GM19193 (cell line): Measurements from ENCODE around the gene BBS12.

Source experiments
- POLR2A ChIP-seq: IDR thresholded peaks from 4 replicates; pipeline ENCODE4 v1.6.1; 2011; ENCODE audit not compliant: insufficient read depth, insufficient read length; ENCODE audit errors: extremely low read depth

Gene BBS12

DNA sequence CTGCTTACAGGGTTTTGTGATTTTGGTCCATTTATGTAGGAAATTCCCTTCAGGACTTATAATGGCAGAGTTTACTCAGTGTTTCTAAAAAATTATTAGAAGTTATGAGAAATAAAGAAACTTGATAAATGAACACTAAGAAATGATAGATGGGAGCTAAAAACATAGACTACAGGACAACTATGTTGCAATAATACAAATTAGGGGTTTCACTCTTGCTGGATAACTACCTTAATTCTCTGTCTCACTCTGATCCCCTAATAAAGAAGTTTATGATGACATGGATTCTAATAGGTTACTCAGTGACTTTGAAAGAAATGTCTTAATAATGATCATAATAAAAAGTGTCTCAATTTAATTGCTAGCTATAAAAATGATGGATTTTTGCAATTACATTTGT, 23.3 kb upstream of the BBS12 start:
- no peak for TF ChIP-seq POLR2A

- TF ChIP-seq POLR2A, result no peak
Measured at GRCh38 chr4:122710434-122711308, 21.8 kb upstream of the BBS12 start.

- TF ChIP-seq POLR2A, result no peak
Measured at GRCh38 chr4:122711919-122712318, 20.6 kb upstream of the BBS12 start.

- TF ChIP-seq POLR2A, result no peak
Measured at GRCh38 chr4:122712782-122713181, 19.7 kb upstream of the BBS12 start.

GRCh38 chr4:122715221-122715620, 17.3 kb upstream of the BBS12 start:
- no peak for TF ChIP-seq POLR2A

- no peak for TF ChIP-seq POLR2A
Measured at GRCh38 chr4:122716825-122717448, 15.6 kb upstream of the BBS12 start.

- TF ChIP-seq POLR2A, result no peak
Measured at GRCh38 chr4:122718281-122718680, 14.2 kb upstream of the BBS12 start.

- no peak for TF ChIP-seq POLR2A
Measured at GRCh38 chr4:122722256-122722655, 10.2 kb upstream of the BBS12 start.

- no peak for TF ChIP-seq POLR2A
Measured at GRCh38 chr4:122728856-122729255, 3.6 kb upstream of the BBS12 start.

DNA sequence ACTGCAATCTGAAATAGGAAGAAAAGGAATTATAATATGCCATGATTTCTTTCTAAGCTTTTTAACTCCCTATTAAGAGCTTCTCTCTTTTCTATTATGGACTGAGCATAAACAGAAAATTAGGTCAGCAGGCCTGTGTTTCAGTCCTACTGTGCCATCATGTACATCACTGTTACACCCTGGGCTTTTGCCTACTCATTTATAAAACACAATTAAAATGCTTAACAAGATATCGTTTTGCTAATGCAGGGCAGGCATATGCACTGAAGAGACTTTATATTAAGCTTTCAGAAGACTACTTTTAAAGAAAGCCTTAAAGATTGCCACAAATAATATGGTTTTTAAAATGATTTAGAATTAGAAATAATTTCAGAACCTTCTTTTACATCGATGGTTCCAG, 828 bp upstream of the BBS12 start:
- TF ChIP-seq POLR2A, result no peak

DNA sequence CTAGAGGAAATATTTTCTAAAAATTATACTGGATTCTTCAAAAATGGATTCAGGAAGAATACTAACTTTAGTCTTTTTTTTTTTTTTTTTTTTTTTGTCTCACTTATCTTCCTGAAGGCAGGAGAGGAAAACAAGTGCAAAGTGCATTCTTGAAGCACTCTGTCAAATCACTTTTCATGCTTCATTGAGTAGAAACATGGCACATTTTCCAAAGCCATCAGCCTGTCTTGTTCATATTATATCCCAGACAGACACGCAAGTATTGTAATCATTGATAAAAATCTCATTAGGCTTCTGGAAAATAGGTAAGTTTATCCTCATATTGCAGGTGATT, 1.2 kb downstream of the BBS12 start:
- TF ChIP-seq POLR2A, result no peak

DNA sequence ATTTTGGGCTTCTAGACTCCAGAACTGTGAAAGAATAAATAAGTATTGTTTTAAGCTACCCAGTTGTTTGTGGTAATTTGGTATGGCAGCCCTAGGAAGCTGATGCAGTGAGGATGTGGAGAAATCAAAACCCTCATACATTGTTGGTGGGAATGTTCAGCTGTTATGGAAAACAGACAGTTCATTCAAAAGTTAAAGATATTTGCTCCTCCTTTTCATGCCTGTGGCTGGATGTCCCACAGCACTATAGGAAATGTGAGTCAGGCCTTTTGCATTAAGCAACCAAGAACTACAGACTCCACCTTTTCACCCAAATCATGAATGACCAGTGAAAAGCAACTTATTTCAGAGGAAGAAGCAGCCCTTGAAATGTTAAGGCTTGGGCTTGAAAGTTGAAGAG, 6.7 kb downstream of the BBS12 start:
- TF ChIP-seq POLR2A, result no peak

DNA sequence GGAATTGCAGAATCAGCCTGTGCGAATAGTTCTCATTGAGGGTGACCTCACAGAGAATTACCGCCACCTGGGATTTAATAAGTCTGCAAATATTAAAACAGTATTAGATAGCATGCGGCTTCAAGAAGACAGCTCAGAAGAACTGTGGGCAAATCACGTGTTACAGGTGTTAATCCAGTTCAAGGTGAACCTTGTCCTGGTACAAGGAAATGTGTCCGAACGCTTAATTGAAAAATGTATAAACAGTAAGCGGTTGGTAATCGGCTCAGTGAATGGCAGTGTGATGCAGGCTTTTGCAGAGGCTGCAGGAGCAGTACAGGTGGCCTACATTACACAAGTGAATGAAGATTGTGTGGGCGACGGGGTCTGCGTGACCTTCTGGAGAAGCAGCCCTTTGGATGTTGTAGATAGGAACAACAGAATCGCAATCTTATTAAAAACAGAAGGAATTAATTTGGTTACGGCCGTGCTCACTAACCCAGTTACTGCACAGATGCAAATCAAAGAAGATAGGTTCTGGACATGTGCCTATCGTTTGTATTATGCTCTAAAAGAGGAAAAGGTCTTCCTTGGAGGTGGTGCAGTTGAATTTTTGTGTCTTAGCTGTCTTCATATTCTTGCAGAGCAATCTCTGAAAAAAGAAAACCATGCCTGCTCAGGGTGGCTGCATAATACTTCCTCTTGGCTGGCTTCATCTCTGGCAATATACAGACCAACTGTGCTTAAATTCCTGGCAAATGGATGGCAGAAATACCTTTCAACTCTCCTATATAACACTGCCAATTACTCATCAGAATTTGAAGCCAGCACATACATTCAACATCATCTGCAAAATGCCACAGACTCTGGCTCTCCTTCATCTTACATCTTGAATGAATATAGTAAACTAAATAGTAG, 10.7 kb downstream of the BBS12 start:
- TF ChIP-seq POLR2A, result no peak

DNA sequence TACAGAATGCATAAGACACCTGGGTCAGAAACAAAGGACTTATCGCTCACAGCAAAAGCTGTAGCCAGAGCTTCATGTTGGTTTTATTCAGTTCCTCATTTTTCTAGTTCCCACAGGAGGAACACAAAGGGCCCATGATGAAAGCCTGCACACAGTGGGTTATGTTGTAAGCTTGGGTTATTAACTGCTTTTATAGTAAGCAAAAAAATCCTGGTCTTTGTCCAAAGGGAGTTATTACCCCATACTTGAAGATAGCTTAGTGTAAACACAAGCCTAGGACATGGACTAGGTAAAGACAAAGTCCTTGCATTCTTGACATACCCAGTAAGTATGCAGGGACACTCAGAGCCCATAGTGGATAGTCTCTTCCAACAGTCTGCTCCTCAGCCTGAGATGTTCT, 11.7 kb downstream of the BBS12 start:
- no peak for TF ChIP-seq POLR2A

- TF ChIP-seq POLR2A, result no peak
Measured at GRCh38 chr4:122746485-122746965, 14.0 kb downstream of the BBS12 start.
